Fibroblast of skin of abdomen (primary cell): ENCODE measurements around the gene DDX39A.
"Not testable (repeated sequence)": the region's sequence is repeated elsewhere in the genome, so short reads cannot be mapped to it uniquely, and the experiment has no call there.

ENCODE experiments used
- DNase-seq: peaks from one replicate; pipeline ENCODE4 v3.0.0-alpha.2; 2013

The DDX39A gene

GRCh38 chr19:14408491-14409145, 10.5 kb downstream of the DDX39A start:
- no peak for DNase-seq

- DNase-seq = no peak
These were observed 11.3 kb downstream of the DDX39A start for GRCh38 chr19:14407605-14408484.

- DNase-seq = no peak
These were observed 12.3 kb downstream of the DDX39A start for GRCh38 chr19:14406645-14407401.

GRCh38 chr19:14405758-14406644, 13.1 kb downstream of the DDX39A start:
- DNase-seq = peak; percentile 82

- no peak for DNase-seq
These were observed 13.8 kb downstream of the DDX39A start for GRCh38 chr19:14405380-14405757.

- no peak for DNase-seq
These were observed 14.8 kb downstream of the DDX39A start for GRCh38 chr19:14404312-14404711.

GRCh38 chr19:14403145-14403930, 15.8 kb downstream of the DDX39A start:
- not testable (repeated sequence) for DNase-seq

- DNase-seq = peak; percentile 48
These were observed 16.6 kb downstream of the DDX39A start for GRCh38 chr19:14402332-14403144.

GRCh38 chr19:14401468-14402195, 17.5 kb downstream of the DDX39A start:
- DNase-seq = no peak

GRCh38 chr19:14400951-14401431, 18.1 kb downstream of the DDX39A start:
- no peak for DNase-seq

- DNase-seq = not testable (repeated sequence)
These were observed 22.0 kb downstream of the DDX39A start for GRCh38 chr19:14397168-14397567.

GRCh38 chr19:14396730-14397129, 22.4 kb downstream of the DDX39A start:
- not testable (repeated sequence) for DNase-seq

- DNase-seq = no peak
These were observed 23.3 kb downstream of the DDX39A start for GRCh38 chr19:14395710-14396336.

- DNase-seq = no peak
These were observed 23.9 kb downstream of the DDX39A start for GRCh38 chr19:14395262-14395661.

- no peak for DNase-seq
These were observed 25.0 kb downstream of the DDX39A start for GRCh38 chr19:14394167-14394566.

GRCh38 chr19:14393329-14393728, 25.8 kb downstream of the DDX39A start:
- no peak for DNase-seq

GRCh38 chr19:14391156-14391821, 27.9 kb downstream of the DDX39A start:
- no peak for DNase-seq

GRCh38 chr19:14390548-14390947, 28.6 kb downstream of the DDX39A start:
- DNase-seq = no peak
